ENCODE data around the gene IL3RA. TPM values are rescaled to one million over a fixed set of nuclear protein-coding genes. Genes with fewer than 3 reads are reported as not detected.

The IL3RA gene
- 0.07 TPM in 1 of 2 replicates, not detected in the other for total RNA-seq

GRCh38 chrX:1336331-1336943 lies at the start of gene IL3RA:
Gene IL3RA (plus strand): TSS chrX:1336785. CDS start chrX:1341766, 4,981 bp downstream.

GRCh38 chrX:1391707-1392375 lies 55.3 kb downstream of the IL3RA start, which contains the start of gene SLC25A6:
Gene SLC25A6 (minus strand): TSS chrX:1392113. CDS start chrX:1392009, 104 bp downstream.

Other genes starting within 250 kb of the IL3RA start
- not detected in 2 replicates for gene CRLF2, start 124.1 kb upstream of the IL3RA start, total RNA-seq
- not detected in 2 replicates for gene CSF2RA, start 68.0 kb upstream of the IL3RA start, total RNA-seq
- gene SLC25A6, start 55.3 kb downstream of the IL3RA start, total RNA-seq, result 200 and 212 TPM in 2 replicates
- gene ASMTL, start 116.1 kb downstream of the IL3RA start, total RNA-seq, result 17.8 and 17.9 TPM in 2 replicates
- gene P2RY8, start 200.4 kb downstream of the IL3RA start, total RNA-seq, result not detected in 2 replicates

All from smooth muscle cell of the pulmonary artery (primary cell).